Neural progenitor cell (in vitro differentiated cells): ENCODE measurements around the gene PAQR3. TPM values are rescaled to one million over a fixed set of nuclear protein-coding genes. Genes with fewer than 3 reads are reported as not detected.
"Not testable (repeated sequence)": the region's sequence is repeated elsewhere in the genome, so short reads cannot be mapped to it uniquely, and the experiment has no call there.

Source experiments
- DNase-seq: peaks from one replicate; pipeline ENCODE4 v3.0.0-alpha.2; 2016; ENCODE audit warnings: low spot score
- H2AFZ ChIP-seq: fragments of 200-600 bp; sonication (generic); replicated peaks from 2 replicates; pipeline ENCODE4 v1.6.1; 2016; ENCODE audit warnings: antibody characterized with exemption
- H3F3A ChIP-seq: fragments of 200-600 bp; sonication (generic); 2 replicates; pipeline ENCODE4 v1.6.1; 2016; ENCODE audit warnings: antibody characterized with exemption, low read depth
- H3K27ac ChIP-seq: fragments of 200-600 bp; sonication (generic); 2 replicates; pipeline ENCODE4 v1.5.1; 2016; ENCODE audit warnings: mild to moderate bottlenecking
- H3K27me3 ChIP-seq: fragments of 200-600 bp; sonication (generic); 2 replicates; pipeline ENCODE4 v1.6.1; 2016; ENCODE audit warnings: mild to moderate bottlenecking, moderate library complexity
- H3K36me3 ChIP-seq: fragments of 200-600 bp; sonication (generic); 2 replicates; pipeline ENCODE4 v1.5.1; 2016
- H3K4me1 ChIP-seq: fragments of 200-600 bp; sonication (generic); 2 replicates; pipeline ENCODE4 v1.6.1; 2016; ENCODE audit warnings: mixed run types
- H3K4me2 ChIP-seq: fragments of 200-600 bp; sonication (generic); 2 replicates; pipeline ENCODE4 v1.6.1; 2016
- H3K4me3 ChIP-seq: fragments of 200-600 bp; sonication (generic); 2 replicates; pipeline ENCODE4 v1.5.1; 2016
- H3K79me2 ChIP-seq: fragments of 200-600 bp; sonication (generic); 2 replicates; pipeline ENCODE4 v1.6.1; 2016; ENCODE audit warnings: low read depth
- H3K9ac ChIP-seq: fragments of 200-600 bp; sonication (generic); 2 replicates; pipeline ENCODE4 v1.6.1; 2016
- H3K9me3 ChIP-seq: fragments of 200-600 bp; sonication (generic); 2 replicates; pipeline ENCODE4 v1.5.1; 2016; ENCODE audit warnings: low read depth
- H4K20me1 ChIP-seq: fragments of 200-600 bp; sonication (generic); 2 replicates; pipeline ENCODE4 v1.6.1; 2016; ENCODE audit warnings: low read depth
- H3K27ac Mint-ChIP-seq: 3 replicates; pipeline ENCODE4 v1.8.0; 2021; ENCODE audit warnings: mixed read lengths
- H3K27me3 Mint-ChIP-seq: 2 replicates; pipeline ENCODE4 v1.8.0; 2022; ENCODE audit warnings: low read depth, mild to moderate bottlenecking, inconsistent platforms, moderate library complexity, mixed read lengths; ENCODE audit not compliant: insufficient read depth
- H3K36me3 Mint-ChIP-seq: 3 replicates; pipeline ENCODE4 v1.8.0; 2021; ENCODE audit warnings: mixed read lengths
- H3K4me1 Mint-ChIP-seq: 3 replicates; pipeline ENCODE4 v1.8.0; 2021; ENCODE audit warnings: mixed read lengths
- H3K4me3 Mint-ChIP-seq: 3 replicates; pipeline ENCODE4 v1.8.0; 2021; ENCODE audit warnings: mild to moderate bottlenecking, moderate library complexity, mixed read lengths
- H3K9me3 Mint-ChIP-seq: 3 replicates; pipeline ENCODE4 v1.8.0; 2020; ENCODE audit warnings: mixed read lengths
- EZH2 ChIP-seq: fragments of 200-600 bp; sonication (generic); IDR thresholded peaks from 2 replicates; pipeline ENCODE4 v1.6.1; 2017; ENCODE audit warnings: antibody characterized with exemption, mild to moderate bottlenecking, moderate library complexity
- EZH2phosphoT487 ChIP-seq: fragments of 200-600 bp; sonication (generic); IDR thresholded peaks from 2 replicates; pipeline ENCODE4 v1.6.1; 2017; ENCODE audit warnings: antibody characterized with exemption
- total RNA-seq: library from RNA; depleted of rRNA; stranded (reverse); fragments of >200 nt; gene quantifications from 2 replicates; pipeline ENCODE4 v1.2.3, GENCODE V29; 2015; ENCODE audit warnings: low replicate concordance
- TF ChIP-seq, protein P1 (sequence below): fragments of 200-600 bp; sonication (generic); IDR thresholded peaks from 2 replicates; pipeline ENCODE4 v1.5.1; 2017; ENCODE audit warnings: antibody characterized with exemption, mild to moderate bottlenecking

PAQR3 gene
- total RNA-seq, 1 donor from 2014 or later, result 80.8 TPM

DNA sequence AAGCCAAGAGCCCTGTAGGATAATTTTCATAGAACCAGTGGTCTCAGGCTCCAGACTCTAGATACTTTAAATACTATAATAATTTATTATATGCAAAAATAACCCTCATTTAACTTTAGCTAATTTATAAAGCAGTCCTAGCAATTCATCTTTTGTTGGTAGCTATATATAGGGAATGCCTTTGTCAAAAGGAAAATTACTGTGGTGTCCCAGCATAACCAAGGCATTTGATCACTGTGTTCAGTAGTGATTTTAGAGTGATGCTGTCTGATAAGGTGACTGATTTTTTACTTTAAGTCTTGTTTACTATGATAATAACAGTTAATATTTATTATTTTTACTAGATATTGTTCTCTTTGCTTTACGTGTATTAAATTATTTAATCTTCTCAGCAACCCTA lies 61.2 kb downstream of the PAQR3 start:
- Mint-ChIP-seq H3K4me3 (no peak overlapping the region), H3K27ac (no peak overlapping the region), H3K9me3 (no peaks in the 10 kb centered on the region), H3K27me3 (no peaks in the 10 kb centered on the region), H3K36me3 (peaks cover 11% of the 10 kb centered on the region), H3K4me1 (no peaks in the 10 kb centered on the region)
- Histone ChIP-seq H3K9me3 (no peaks in the 10 kb centered on the region), H3F3A (no peaks in the 10 kb centered on the region), H3K4me3 (no peak overlapping the region), H3K79me2 (no peaks in the 10 kb centered on the region), H3K4me1 (no peaks in the 10 kb centered on the region), H3K9ac (no peak overlapping the region), H3K36me3 (peaks cover 4% of the 10 kb centered on the region), H3K4me2 (no peak overlapping the region), H4K20me1 (no peaks in the 10 kb centered on the region), H2AFZ (no peak overlapping the region), H3K27me3 (no peaks in the 10 kb centered on the region), H3K27ac (no peak overlapping the region)
- TF ChIP-seq, protein P1, sequence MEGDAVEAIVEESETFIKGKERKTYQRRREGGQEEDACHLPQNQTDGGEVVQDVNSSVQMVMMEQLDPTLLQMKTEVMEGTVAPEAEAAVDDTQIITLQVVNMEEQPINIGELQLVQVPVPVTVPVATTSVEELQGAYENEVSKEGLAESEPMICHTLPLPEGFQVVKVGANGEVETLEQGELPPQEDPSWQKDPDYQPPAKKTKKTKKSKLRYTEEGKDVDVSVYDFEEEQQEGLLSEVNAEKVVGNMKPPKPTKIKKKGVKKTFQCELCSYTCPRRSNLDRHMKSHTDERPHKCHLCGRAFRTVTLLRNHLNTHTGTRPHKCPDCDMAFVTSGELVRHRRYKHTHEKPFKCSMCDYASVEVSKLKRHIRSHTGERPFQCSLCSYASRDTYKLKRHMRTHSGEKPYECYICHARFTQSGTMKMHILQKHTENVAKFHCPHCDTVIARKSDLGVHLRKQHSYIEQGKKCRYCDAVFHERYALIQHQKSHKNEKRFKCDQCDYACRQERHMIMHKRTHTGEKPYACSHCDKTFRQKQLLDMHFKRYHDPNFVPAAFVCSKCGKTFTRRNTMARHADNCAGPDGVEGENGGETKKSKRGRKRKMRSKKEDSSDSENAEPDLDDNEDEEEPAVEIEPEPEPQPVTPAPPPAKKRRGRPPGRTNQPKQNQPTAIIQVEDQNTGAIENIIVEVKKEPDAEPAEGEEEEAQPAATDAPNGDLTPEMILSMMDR, result no peak
- TF ChIP-seq EZH2, result no peak
- no peak for TF ChIP-seq EZH2phosphoT487
- no peak for DNase-seq

DNA sequence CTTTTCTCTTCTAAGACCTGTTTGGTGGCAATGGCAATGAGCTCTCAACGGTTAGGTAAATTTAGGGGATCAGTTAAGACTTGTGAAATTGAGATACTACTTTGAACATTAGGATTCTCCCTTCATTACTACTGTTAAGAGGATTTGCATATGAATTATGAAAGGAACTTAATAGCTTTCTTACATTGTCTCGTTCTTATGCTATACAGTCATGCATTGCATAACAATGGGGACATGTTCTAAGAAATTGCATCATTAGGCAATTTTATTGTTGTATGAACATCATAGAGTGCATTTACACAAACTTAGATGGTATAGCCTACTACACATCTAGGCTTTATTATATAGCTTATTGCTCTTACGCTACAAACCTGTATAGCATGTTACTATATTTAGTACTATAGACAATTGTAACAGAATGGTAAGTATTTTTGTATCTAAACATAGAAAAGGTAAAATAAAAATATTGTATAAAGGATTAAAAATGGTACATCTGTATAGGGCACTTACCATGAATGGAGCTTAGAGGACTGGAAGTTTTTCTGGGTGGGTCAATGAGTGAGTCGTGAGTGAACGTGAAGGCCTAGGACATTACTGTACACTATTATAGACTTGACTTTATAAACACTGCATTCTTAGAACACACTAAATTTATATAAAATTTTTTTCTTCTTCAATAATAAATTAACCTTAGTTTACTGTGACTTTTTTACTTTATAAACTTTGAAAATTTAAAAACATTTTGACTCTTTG lies 62.5 kb downstream of the PAQR3 start:
- Histone ChIP-seq H3K27me3 (no peaks in the 10 kb centered on the region), H3K79me2 (no peaks in the 10 kb centered on the region)
- no peak for TF ChIP-seq EZH2phosphoT487
- TF ChIP-seq, protein P1, result no peak
- no peak for TF ChIP-seq EZH2

DNA sequence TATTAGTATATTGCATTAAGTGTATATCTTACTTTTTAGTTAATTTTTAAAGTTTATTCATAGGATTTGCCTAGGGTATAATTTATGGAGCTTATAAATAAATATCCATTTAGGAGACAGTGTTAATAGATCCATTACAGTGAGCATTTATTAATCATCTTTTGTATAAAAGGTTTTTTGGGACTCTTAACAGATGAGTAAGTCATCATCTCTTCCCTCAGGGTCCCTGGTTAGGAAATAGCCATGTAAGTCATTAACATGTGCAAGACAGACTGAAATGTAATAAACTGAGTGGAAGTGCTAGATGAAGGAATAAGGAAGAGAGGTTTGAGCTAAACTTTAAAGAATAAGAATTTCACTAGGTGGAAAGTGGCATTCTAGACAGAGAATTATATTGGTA lies 69.2 kb downstream of the PAQR3 start:
- no peak overlapping the region for H3K4me2 ChIP-seq

More for the DNA sequence above, 62.5 kb downstream of the PAQR3 start:
- no peak overlapping the region for H3K4me2 ChIP-seq
- H3K36me3 ChIP-seq, result peaks cover 16% of the 10 kb centered on the region
- H3K27ac ChIP-seq, result no peak overlapping the region
- H3K4me3 ChIP-seq, result no peak overlapping the region
- H3K36me3 Mint-ChIP-seq, result peaks cover 22% of the 10 kb centered on the region
- no peaks in the 10 kb centered on the region for H3K9me3 Mint-ChIP-seq
- H3K9me3 ChIP-seq, result no peaks in the 10 kb centered on the region
- H3K4me3 Mint-ChIP-seq, result no peak overlapping the region
- no peaks in the 10 kb centered on the region for H4K20me1 ChIP-seq
- no peak for DNase-seq
- no peak overlapping the region for H2AFZ ChIP-seq
- H3K9ac ChIP-seq, result no peak overlapping the region
- H3K27me3 Mint-ChIP-seq, result no peaks in the 10 kb centered on the region
- no peaks in the 10 kb centered on the region for H3K4me1 ChIP-seq
- no peak overlapping the region for H3K27ac Mint-ChIP-seq
- H3F3A ChIP-seq, result no peaks in the 10 kb centered on the region
- no peaks in the 10 kb centered on the region for H3K4me1 Mint-ChIP-seq

DNA sequence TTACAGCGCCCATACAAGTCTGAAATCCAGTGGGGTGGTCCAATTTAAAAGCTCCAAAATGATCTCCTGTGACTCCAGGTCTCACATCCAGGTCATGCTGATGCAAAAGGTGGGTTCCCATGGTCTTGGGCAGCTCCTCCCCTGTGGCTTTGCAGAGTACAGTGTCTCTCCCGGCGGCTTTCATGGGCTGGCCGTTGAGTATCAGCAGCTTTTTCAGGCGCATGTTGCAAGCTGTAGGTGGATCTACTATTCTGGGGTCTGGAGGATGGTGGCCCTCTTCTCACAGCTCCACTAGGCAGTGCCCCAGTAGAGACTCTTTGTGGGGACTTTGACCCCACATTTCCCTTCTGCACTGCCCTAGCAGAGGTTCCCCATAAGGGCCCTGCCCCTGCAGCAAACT lies 70.5 kb downstream of the PAQR3 start:
- not testable (repeated sequence) for DNase-seq, H3K4me2 ChIP-seq, H3K9me3 Mint-ChIP-seq, H3F3A ChIP-seq, H3K4me3 Mint-ChIP-seq, H3K9ac ChIP-seq, H3K4me1 ChIP-seq, H3K4me3 ChIP-seq, H3K9me3 ChIP-seq, H3K4me1 Mint-ChIP-seq, H3K27ac ChIP-seq, H4K20me1 ChIP-seq, H3K79me2 ChIP-seq, H3K27me3 Mint-ChIP-seq, H3K27ac Mint-ChIP-seq, H2AFZ ChIP-seq, H3K27me3 ChIP-seq
- peaks cover 13% of the 10 kb centered on the region for H3K36me3 ChIP-seq
- H3K36me3 Mint-ChIP-seq, result peaks cover 23% of the 10 kb centered on the region

More for the DNA sequence above, 69.2 kb downstream of the PAQR3 start:
- Mint-ChIP-seq H3K27me3 (no peaks in the 10 kb centered on the region), H3K27ac (no peak overlapping the region), H3K4me3 (no peak overlapping the region), H3K4me1 (no peaks in the 10 kb centered on the region), H3K36me3 (peaks cover 24% of the 10 kb centered on the region), H3K9me3 (no peaks in the 10 kb centered on the region)
- H3K9ac ChIP-seq, result no peak overlapping the region
- no peak overlapping the region for H2AFZ ChIP-seq
- H3K4me1 ChIP-seq, result no peaks in the 10 kb centered on the region
- H3K36me3 ChIP-seq, result peaks cover 13% of the 10 kb centered on the region
- no peaks in the 10 kb centered on the region for H3K9me3 ChIP-seq
- no peaks in the 10 kb centered on the region for H3F3A ChIP-seq
- H3K4me3 ChIP-seq, result no peak overlapping the region
- H4K20me1 ChIP-seq, result no peaks in the 10 kb centered on the region
- TF ChIP-seq, protein P1, result no peak
- TF ChIP-seq EZH2, result no peak
- TF ChIP-seq EZH2phosphoT487, result no peak
- DNase-seq, result no peak
- no peaks in the 10 kb centered on the region for H3K27me3 ChIP-seq
- H3K27ac ChIP-seq, result no peak overlapping the region
- no peaks in the 10 kb centered on the region for H3K79me2 ChIP-seq
